ENCODE data around the gene RGS18.
"Not testable (repeated sequence)": the region's sequence is repeated elsewhere in the genome, so short reads cannot be mapped to it uniquely, and the experiment has no call there.

The RGS18 gene

GRCh38 chr1:192167911-192168700, 9.8 kb downstream of the RGS18 start:
- DNase-seq: no peak

- DNase-seq: no peak
Observed at GRCh38 chr1:192168964-192169363, 10.7 kb downstream of the RGS18 start.

GRCh38 chr1:192170196-192170984, 12.1 kb downstream of the RGS18 start:
- DNase-seq: no peak

- DNase-seq: no peak
Observed at GRCh38 chr1:192171123-192171522, 12.9 kb downstream of the RGS18 start.

DNA sequence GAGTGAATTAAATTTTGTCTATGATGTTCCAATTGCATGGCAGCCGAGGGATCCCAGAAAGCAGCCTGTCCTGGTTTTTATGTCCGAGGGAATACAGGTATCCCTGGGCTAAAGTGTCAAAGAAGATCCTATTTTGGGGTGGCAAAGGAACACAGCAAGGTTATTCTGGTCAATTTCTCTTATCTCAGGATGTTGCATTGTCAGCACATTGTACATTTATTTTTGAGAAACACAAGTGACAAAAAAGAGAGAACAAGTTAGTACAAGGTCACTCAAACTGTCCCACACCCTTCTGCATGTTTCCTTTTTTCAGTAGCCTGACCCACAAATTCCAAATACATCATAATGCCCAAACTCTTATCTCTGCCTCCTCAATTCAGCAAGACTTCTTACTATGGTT, 17.7 kb downstream of the RGS18 start:
- DNase-seq: no peak

DNA sequence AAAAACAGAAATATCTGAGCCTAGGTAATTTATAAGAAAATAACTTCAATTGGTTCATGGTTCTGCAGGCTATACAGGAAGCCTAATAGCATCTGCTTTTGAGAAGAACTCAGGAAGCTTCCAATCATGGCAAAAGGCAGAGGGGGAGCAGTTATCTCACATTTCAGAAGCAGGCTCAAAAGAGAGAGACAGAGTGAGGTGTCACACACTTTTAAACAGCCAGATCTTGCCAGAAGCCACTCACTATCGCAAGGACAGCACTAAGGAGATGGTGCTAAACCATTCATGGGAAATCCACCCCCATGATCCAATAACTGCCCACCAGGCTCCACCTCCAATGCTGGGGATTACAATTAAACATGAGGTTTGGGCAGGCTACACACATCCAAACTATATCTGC, 25.5 kb downstream of the RGS18 start:
- DNase-seq: no peak

DNA sequence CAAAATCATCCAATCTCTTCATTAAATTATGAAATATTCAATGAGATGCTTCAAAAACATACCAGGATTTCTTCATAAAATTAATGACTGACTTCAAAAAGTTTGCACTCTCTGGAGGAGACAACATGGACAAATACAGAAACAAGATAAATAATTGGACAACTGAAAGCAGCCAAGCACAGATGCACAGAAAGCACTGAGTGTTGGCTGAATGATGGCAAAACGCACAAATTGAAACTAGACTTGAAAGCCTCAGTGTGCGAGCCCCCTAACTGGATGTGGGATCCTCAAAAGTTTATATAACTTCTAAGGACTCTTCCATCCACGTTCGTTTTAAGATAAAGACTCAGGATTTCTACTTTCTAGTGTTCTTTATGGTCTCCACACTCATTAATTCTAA, 27.9 kb downstream of the RGS18 start:
- DNase-seq: no peak

GRCh38 chr1:192190066-192190465, 31.8 kb downstream of the RGS18 start:
- no peak for DNase-seq

DNA sequence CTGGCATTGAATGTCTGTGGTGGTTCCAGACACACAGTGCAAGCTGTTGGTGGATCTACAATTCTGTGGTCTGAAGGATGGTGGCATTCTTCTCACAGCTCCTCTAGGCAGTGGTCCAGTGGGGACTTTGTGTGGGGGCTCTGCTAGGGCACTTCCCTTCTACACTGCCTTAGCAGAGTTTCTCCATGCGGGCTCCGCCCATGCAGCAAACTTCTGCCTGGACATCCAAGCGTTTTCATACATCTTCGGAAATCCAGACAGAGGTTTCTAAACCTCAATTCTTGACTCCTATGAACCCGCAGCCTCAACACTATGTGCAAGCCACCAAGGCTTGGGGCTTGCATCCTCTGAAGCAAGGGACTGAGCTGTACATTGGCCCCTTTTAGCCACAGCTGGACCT, 43.0 kb downstream of the RGS18 start:
- DNase-seq: no peak

GRCh38 chr1:192224396-192224795, 66.1 kb downstream of the RGS18 start:
- DNase-seq: no peak

- DNase-seq: no peak
Observed at GRCh38 chr1:192224846-192225245, 66.6 kb downstream of the RGS18 start.

- no peak for DNase-seq
Observed at GRCh38 chr1:192225266-192225665, 67.0 kb downstream of the RGS18 start.

- DNase-seq: no peak
Observed at GRCh38 chr1:192225703-192226102, 67.4 kb downstream of the RGS18 start.

DNA sequence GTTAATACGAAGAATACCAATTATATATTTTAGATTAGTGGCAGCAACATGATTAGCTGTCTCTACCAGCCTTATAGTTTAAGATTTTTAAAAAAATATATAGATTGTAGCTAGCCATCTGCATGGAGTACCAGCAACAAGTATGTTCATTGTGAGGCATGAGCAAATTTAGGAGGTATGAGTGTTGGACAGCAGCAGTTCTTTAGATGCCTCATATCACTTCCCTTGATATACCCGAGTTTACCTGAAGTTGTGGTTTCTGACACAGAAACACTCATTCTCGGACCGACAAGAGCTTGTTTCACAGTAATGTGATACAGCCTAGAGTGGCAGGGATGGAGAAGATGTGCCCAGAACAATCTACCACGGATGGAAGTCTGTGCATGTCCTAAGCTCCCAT, 69.1 kb downstream of the RGS18 start:
- no peak for DNase-seq

- not testable (repeated sequence) for DNase-seq
Observed at GRCh38 chr1:192227980-192228379, 69.7 kb downstream of the RGS18 start.

- no peak for DNase-seq
Observed at GRCh38 chr1:192232817-192233417, 74.7 kb downstream of the RGS18 start.

- DNase-seq: no peak
Observed at GRCh38 chr1:192235127-192235526, 76.9 kb downstream of the RGS18 start.

Measured in NCI-H774 (cell line).